HL-60 (cell line): ENCODE data around the gene FBXL14.

Experiments
- DNase-seq, 2 experiments: peaks; one replicate each; pipeline ENCODE4 v3.0.0-alpha.2; 2010 to 2020; ENCODE audit warnings: low read depth in 1 of 2, low spot score in 1 of 2
- H3K27ac ChIP-seq: fragments of 250-450 bp; sonication (Bioruptor Pico); replicated peaks from 2 replicates; pipeline ENCODE4 v1.5.1; 2020; ENCODE audit warnings: mild to moderate bottlenecking, moderate library complexity
- H3K27me3 ChIP-seq: fragments of 250-450 bp; sonication (Bioruptor Pico); 2 replicates; pipeline ENCODE4 v1.5.1; 2021; ENCODE audit warnings: mild to moderate bottlenecking, moderate library complexity; ENCODE audit not compliant: insufficient read depth, poor library complexity, severe bottlenecking
- H3K4me3 ChIP-seq: replicated peaks from 2 replicates; pipeline ENCODE4 v1.5.1; 2011; ENCODE audit warnings: mild to moderate bottlenecking, control low read depth, low read length; ENCODE audit not compliant: insufficient read depth
- GABPA ChIP-seq: IDR thresholded peaks from 2 replicates; pipeline ENCODE4 v1.6.1; 2012; ENCODE audit warnings: low read depth
- POLR2AphosphoS5 ChIP-seq: IDR thresholded peaks from 2 replicates; pipeline ENCODE4 v1.6.1; 2012; ENCODE audit warnings: low read depth
- SPI1 ChIP-seq: IDR thresholded peaks from 2 replicates; pipeline ENCODE4 v1.6.1; 2012; ENCODE audit warnings: low read depth, mild to moderate bottlenecking, borderline replicate concordance
- TF ChIP-seq, protein P1 (sequence below): IDR thresholded peaks from one replicate; pipeline ENCODE4 v1.5.1; 2011; ENCODE audit warnings: low read length, control low read depth, inconsistent platforms; ENCODE audit not compliant: insufficient read depth
- TF ChIP-seq, protein P2 (sequence below): IDR thresholded peaks from 2 replicates; pipeline ENCODE4 v1.6.1; 2012; ENCODE audit warnings: low read depth; ENCODE audit not compliant: insufficient replicate concordance

FBXL14 gene

DNA sequence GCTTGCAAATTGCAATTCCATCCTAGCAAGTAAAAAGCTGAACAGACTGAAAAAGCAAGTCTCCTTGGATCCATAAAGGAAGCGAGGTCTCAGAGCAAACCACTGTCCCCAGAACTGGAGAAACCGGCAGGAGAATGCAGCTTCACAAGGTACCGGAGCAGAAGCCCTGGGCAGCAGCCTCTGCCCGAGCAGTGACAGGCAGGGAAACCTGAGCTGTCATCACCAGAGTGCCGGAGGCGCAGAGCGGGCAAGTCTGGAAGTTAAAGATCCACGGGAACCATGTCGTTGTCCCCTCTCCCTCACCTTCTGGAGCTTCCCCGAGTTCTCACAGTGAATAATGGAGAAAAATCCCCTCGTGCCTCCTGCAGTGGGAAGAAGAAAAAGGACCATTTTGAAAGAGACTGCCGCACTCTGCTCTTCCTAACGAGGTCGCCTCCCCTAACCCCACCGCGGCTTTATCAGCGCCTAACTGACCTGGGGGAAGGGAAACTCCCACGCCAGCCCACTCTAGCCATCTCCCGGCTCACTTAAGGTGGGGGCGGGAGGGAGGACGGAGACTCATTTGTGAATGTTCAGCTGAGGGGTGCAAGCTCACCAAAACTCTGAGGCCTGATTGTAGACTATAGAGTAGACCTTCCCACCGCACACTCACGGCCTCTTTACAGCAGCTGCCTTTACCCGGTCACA is 27.8 kb downstream of the FBXL14 start:
- Histone ChIP-seq H3K27me3 (peaks cover 32% of the 10 kb centered on the region), H3K4me3 (no peak overlapping the region), H3K27ac (no peak overlapping the region)
- TF ChIP-seq, protein P1, sequence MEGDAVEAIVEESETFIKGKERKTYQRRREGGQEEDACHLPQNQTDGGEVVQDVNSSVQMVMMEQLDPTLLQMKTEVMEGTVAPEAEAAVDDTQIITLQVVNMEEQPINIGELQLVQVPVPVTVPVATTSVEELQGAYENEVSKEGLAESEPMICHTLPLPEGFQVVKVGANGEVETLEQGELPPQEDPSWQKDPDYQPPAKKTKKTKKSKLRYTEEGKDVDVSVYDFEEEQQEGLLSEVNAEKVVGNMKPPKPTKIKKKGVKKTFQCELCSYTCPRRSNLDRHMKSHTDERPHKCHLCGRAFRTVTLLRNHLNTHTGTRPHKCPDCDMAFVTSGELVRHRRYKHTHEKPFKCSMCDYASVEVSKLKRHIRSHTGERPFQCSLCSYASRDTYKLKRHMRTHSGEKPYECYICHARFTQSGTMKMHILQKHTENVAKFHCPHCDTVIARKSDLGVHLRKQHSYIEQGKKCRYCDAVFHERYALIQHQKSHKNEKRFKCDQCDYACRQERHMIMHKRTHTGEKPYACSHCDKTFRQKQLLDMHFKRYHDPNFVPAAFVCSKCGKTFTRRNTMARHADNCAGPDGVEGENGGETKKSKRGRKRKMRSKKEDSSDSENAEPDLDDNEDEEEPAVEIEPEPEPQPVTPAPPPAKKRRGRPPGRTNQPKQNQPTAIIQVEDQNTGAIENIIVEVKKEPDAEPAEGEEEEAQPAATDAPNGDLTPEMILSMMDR: no peak
- TF ChIP-seq POLR2AphosphoS5: no peak
- no peak for DNase-seq

DNA sequence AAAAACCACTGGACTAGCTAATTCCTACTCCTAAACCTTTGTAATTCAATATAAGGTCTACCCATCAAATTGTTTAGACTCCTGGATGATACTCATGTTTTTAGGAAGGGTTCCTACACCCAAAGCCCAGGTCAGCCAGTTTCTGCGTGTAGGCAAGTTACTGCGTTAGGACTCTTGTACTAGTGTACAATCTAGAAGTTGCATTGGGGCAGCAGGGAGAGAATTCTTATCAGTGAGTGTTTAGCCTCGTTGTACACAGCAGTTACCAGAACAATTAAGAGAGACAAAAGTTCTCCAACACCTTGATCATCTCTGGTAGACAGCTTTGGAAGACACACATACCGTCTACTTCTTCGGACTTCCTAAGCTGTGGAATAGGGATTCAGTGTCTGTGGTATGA is 29.2 kb downstream of the FBXL14 start:
- no peak for DNase-seq
- TF ChIP-seq, protein P2, sequence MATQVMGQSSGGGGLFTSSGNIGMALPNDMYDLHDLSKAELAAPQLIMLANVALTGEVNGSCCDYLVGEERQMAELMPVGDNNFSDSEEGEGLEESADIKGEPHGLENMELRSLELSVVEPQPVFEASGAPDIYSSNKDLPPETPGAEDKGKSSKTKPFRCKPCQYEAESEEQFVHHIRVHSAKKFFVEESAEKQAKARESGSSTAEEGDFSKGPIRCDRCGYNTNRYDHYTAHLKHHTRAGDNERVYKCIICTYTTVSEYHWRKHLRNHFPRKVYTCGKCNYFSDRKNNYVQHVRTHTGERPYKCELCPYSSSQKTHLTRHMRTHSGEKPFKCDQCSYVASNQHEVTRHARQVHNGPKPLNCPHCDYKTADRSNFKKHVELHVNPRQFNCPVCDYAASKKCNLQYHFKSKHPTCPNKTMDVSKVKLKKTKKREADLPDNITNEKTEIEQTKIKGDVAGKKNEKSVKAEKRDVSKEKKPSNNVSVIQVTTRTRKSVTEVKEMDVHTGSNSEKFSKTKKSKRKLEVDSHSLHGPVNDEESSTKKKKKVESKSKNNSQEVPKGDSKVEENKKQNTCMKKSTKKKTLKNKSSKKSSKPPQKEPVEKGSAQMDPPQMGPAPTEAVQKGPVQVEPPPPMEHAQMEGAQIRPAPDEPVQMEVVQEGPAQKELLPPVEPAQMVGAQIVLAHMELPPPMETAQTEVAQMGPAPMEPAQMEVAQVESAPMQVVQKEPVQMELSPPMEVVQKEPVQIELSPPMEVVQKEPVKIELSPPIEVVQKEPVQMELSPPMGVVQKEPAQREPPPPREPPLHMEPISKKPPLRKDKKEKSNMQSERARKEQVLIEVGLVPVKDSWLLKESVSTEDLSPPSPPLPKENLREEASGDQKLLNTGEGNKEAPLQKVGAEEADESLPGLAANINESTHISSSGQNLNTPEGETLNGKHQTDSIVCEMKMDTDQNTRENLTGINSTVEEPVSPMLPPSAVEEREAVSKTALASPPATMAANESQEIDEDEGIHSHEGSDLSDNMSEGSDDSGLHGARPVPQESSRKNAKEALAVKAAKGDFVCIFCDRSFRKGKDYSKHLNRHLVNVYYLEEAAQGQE: no peak
- TF ChIP-seq, protein P1: no peak
- TF ChIP-seq GABPA (no peak), SPI1 (no peak), POLR2AphosphoS5 (no peak)

DNA sequence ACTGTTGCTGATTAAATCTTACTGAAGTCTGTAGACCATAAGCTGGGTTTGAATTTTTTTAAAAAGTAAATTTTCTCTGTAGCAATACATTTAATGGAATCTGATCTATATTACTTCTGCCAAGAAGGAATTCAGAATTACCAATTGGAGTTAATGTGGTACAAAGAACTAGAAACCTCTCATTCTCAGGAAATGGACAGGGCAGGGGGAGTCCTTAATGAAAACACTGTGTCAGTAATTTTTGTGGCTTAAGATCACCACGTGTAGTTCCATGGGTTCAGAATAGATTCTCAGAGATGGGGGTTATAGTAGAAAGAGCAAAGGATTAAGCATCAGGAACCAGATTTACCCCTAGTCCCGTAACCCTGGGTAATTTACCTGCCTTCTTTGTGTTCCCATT is 30.3 kb downstream of the FBXL14 start:
- DNase-seq: no peak
- Histone ChIP-seq H3K4me3 (no peak overlapping the region), H3K27ac (no peak overlapping the region), H3K27me3 (peaks cover 30% of the 10 kb centered on the region)
- TF ChIP-seq SPI1: no peak
- TF ChIP-seq GABPA: no peak
- TF ChIP-seq POLR2AphosphoS5: no peak
- TF ChIP-seq, protein P1: no peak
- TF ChIP-seq, protein P2: no peak

More for the DNA sequence above, 29.2 kb downstream of the FBXL14 start:
- peaks cover 30% of the 10 kb centered on the region for H3K27me3 ChIP-seq
- no peak overlapping the region for H3K4me3 ChIP-seq
- H3K27ac ChIP-seq: no peak overlapping the region

DNA sequence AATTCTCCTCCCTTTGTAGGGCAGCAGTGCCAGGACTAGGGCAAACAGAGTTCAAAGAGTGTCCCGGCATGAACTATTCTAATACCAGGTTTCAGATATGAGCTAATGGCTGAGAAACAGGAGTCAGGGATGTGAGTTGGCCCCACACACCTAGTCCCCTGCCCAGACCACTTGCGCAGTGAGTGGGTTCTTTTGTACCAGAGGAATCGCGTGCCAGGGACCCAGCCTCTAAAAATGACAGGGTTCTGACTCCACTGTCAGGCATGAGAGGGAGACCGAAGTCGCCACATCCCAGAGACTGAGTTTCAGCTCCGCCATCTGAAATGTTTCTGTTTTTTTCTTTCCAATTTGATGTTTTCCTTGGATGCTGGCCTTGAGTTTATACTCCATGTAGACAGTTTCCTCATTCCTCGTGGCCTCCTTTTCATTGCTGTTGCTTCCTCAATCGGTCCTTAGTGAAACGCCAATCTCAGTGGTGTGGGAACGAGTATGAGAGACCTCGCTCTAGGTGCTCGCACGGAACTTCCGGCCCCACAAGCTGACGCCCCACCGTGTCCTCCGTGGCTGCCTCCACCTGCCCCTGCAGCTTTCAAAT is 31.5 kb downstream of the FBXL14 start:
- H3K4me3 ChIP-seq: no peak overlapping the region
- peak in 1 of 2 experiments; percentile 22 for DNase-seq

More for the DNA sequence above, 31.5 kb downstream of the FBXL14 start:
- TF ChIP-seq, protein P1: no peak
- TF ChIP-seq POLR2AphosphoS5 (no peak), GABPA (no peak), SPI1 (no peak)
- TF ChIP-seq, protein P2: no peak
- Histone ChIP-seq H3K27ac (no peak overlapping the region), H3K27me3 (peaks cover 19% of the 10 kb centered on the region)
